Thymus (tissue), 11 donors: ENCODE measurements around the gene PRDM7. TPM values are rescaled to one million over a fixed set of nuclear protein-coding genes. Genes with fewer than 3 reads are reported as not detected.
A peak's percentile ranks its signal among the peaks of the same experiment; 100 is the strongest.
"Not testable (repeated sequence)": the region's sequence is repeated elsewhere in the genome, so short reads cannot be mapped to it uniquely, and the experiment has no call there.

Experiments
- DNase-seq, 9 donors: peaks; one replicate each; pipeline ENCODE4 v3.0.0-alpha.2; 2013; ENCODE audit warnings: low spot score in 9 of 9, low read depth in 6 of 9, missing footprints in 1 of 9
- H3K27ac ChIP-seq, 2 donors: one replicate each; pipeline ENCODE4 v1.5.1; 2013; ENCODE audit warnings: control low read depth in 1 of 2, low read depth in 1 of 2, low read length in 1 of 2, mild to moderate bottlenecking in 1 of 2, moderate library complexity in 1 of 2
- H3K27me3 ChIP-seq, 2 donors: one replicate each; pipeline ENCODE4 v1.5.1; 2013; ENCODE audit warnings: low read length in 1 of 2; ENCODE audit not compliant: control insufficient read depth in 2 of 2, insufficient read depth in 1 of 2
- H3K36me3 ChIP-seq, 2 donors: one replicate each; pipeline ENCODE4 v1.5.1; 2013; ENCODE audit warnings: low read length in 1 of 2, mild to moderate bottlenecking in 1 of 2, moderate library complexity in 1 of 2; ENCODE audit not compliant: control insufficient read depth in 2 of 2, insufficient read depth in 2 of 2
- H3K4me1 ChIP-seq, 2 donors: one replicate each; pipeline ENCODE4 v1.5.1; 2013; ENCODE audit warnings: low read length in 2 of 2; ENCODE audit not compliant: control insufficient read depth in 2 of 2, insufficient read depth in 2 of 2
- H3K4me3 ChIP-seq, 2 donors: one replicate each; pipeline ENCODE4 v1.5.1; 2013; ENCODE audit warnings: low read length in 2 of 2, control low read depth in 1 of 2, mild to moderate bottlenecking in 1 of 2
- H3K9me3 ChIP-seq, 2 donors: one replicate each; pipeline ENCODE4 v1.5.1; 2013; ENCODE audit warnings: low read length in 1 of 2, mild to moderate bottlenecking in 1 of 2; ENCODE audit not compliant: control insufficient read depth in 2 of 2, insufficient read depth in 1 of 2
- WGBS: extraction: QIAGEN DNeasy Blood & Tissue Kit; methylation state at CpG from one replicate; pipeline ENCODE4 v1.1.7; 2013; 5-methylcytosine and 5-hydroxymethylcytosine counted together
- polyA plus RNA-seq: library from polyadenylated mRNA; stranded (reverse); fragments of 200-250 nt; gene quantifications from one replicate; pipeline ENCODE4 v1.2.3, GENCODE V29; 2013
- total RNA-seq: library from RNA; stranded (reverse); fragments of 120-200 nt; gene quantifications from one replicate; pipeline ENCODE4 v1.2.4, GENCODE V29; 2013
- donor health status: healthy.

Gene PRDM7
- total and polyA plus RNA-seq, 2 donors, result 0.09 TPM; not detected in 1

- 35% methylated on average over 7 of the region's 7 CpGs for WGBS
- H3K36me3 ChIP-seq, result no peaks in the 10 kb centered on the region
- H3K4me3 ChIP-seq, result no peak overlapping the region
- no peak for DNase-seq
- peaks cover 12 to 16% of the 10 kb centered on the region in 2 donors for H3K4me1 ChIP-seq
- no peak overlapping the region for H3K27ac ChIP-seq
- H3K9me3 ChIP-seq, result peaks cover 0 to 6% of the 10 kb centered on the region in 2 donors
- peaks cover 0 to 23% of the 10 kb centered on the region in 2 donors for H3K27me3 ChIP-seq
Observed at GRCh38 chr16:90081606-90081970, 4.5 kb upstream of the PRDM7 start.

DNA sequence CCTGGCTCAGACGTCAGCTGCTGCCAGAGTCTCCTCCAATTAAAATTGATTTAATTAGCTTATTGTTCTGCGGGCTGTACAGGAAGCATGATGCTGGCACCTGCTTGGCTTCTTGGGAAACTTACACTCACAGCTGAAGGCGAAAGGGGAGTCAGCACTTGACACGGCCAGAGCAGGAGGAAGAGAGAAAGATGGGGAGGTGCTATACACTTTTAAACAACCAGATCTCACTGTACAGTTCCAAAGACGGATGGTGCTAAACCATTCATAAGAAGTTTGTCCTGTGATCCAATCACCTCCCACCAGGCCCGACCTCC, 1.4 kb upstream of the PRDM7 start:
- H3K4me3 ChIP-seq, result no peak overlapping the region
- peaks cover 3 to 30% of the 10 kb centered on the region in 2 donors for H3K27me3 ChIP-seq
- H3K4me1 ChIP-seq, result peaks cover 12 to 16% of the 10 kb centered on the region in 2 donors
- H3K9me3 ChIP-seq, result peaks cover 0 to 6% of the 10 kb centered on the region in 2 donors
- H3K27ac ChIP-seq, result no peak overlapping the region
- no peaks in the 10 kb centered on the region for H3K36me3 ChIP-seq
- WGBS, result 52% methylated on average over 6 of the region's 6 CpGs
- DNase-seq, result no peak

DNA sequence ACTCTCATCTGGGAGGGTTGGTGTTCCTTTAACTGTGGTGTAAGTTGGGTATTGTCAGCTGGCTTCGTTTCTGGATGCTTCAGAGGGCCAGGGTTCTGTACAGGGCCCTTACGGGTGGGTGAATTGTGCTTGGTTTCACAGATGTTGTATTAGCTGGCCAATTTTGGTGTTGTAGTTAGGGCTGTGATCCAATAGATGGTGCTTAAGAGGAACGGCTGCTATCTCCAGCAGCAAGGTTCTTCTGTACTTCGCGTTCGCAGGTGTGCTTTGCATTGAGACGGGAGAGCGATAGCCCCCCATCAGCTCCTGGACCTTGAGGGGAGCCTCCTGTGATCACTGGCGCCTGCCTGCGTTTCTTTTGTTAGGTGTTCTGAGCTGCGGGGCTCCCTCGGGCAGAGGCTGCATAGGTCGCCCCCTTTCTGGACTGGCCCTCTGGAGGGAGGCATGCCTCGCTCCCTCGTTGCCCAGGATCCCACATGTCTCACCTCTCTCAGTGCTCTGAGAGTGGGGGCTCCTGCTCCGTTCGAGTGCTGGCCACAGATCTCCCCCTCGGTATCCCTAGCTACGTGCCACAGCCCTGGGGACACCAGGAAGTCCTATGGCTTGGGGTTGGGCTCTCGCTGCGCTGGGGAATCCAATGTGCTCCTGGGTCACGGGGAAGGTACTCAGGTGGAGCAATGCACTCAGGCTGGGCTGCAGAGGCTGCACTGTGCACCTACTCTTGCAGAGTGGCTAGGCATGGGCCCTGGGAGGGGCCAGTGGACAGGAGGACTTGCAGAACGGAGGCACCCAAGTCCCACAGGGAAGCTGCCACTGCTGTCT, 837 bp upstream of the PRDM7 start:
- Histone ChIP-seq H3K4me1 (peaks cover 12 to 16% of the 10 kb centered on the region in 2 donors), H3K4me3 (peak overlapping the region; percentile 30 to 44), H3K9me3 (peaks cover 0 to 6% of the 10 kb centered on the region in 2 donors), H3K36me3 (no peaks in the 10 kb centered on the region), H3K27ac (peak overlapping the region; percentile 18 to 32), H3K27me3 (peaks cover 3 to 30% of the 10 kb centered on the region in 2 donors)
- WGBS, result 30% methylated on average over 23 of the region's 23 CpGs
- DNase-seq, result peak in 6 of 9 donors; percentile 6 to 46 (median 28)

DNA sequence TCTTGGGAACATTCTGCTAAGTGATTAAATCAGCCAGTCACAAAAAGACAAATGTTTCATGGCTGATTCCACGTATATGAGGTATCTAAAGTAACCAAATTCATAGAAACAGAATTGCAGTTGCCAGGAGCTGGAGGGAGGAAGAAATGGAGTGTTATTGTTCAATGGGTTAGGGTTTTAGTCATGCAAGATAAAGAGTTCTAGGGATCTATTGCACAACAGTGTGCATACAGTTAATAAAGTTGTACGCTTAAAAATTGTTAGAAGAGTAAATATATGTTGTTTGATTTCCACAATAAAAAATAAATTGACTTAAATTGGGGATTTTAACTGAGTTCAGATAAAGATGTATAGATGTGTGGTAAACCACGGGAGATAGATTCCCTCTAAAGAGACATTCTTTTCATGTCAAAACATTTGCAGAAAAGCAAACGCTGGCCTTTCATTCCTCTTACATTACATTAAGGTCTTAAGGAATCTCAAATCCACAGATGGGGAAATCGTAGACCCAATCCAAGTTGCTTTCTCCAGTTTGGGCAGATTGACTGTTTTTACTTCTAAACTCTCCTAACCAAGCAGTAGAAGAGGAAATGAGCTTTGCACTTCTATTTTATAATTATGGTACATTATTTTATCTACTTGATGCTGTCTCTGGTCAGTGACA, 4.6 kb downstream of the PRDM7 start:
- WGBS, result 85% methylated on average over 5 of the region's 5 CpGs
- Histone ChIP-seq H3K4me3 (no peak overlapping the region), H3K27ac (no peak overlapping the region), H3K27me3 (peaks cover 3 to 17% of the 10 kb centered on the region in 2 donors), H3K9me3 (no peaks in the 10 kb centered on the region), H3K4me1 (peaks cover 4 to 7% of the 10 kb centered on the region in 2 donors), H3K36me3 (no peaks in the 10 kb centered on the region)
- no peak for DNase-seq

GRCh38 chr16:90070440-90070839, 6.7 kb downstream of the PRDM7 start:
- DNase-seq, result no peak
- WGBS, result 6% methylated on average over 2 of the region's 2 CpGs
- H3K36me3 ChIP-seq, result no peaks in the 10 kb centered on the region
- H3K9me3 ChIP-seq, result no peaks in the 10 kb centered on the region
- no peak overlapping the region for H3K27ac ChIP-seq
- peaks cover 0 to 3% of the 10 kb centered on the region in 2 donors for H3K27me3 ChIP-seq
- no peaks in the 10 kb centered on the region for H3K4me1 ChIP-seq
- H3K4me3 ChIP-seq, result no peak overlapping the region

- 92% methylated on average over 3 of the region's 3 CpGs for whole genome bisulfite sequencing
- no peaks in the 10 kb centered on the region for H3K36me3 ChIP-seq
- no peaks in the 10 kb centered on the region for H3K4me1 ChIP-seq
- no peaks in the 10 kb centered on the region for H3K27me3 ChIP-seq
- no peak overlapping the region for H3K27ac ChIP-seq
- H3K4me3 ChIP-seq, result no peak overlapping the region
- no peaks in the 10 kb centered on the region for H3K9me3 ChIP-seq
- no peak for DNase-seq
Observed at GRCh38 chr16:90061437-90061836, 15.7 kb downstream of the PRDM7 start.

GRCh38 chr16:90057738-90058173, 19.4 kb downstream of the PRDM7 start:
- DNase-seq, result no peak
- H3K4me3 ChIP-seq, result no peak overlapping the region
- no peaks in the 10 kb centered on the region for H3K4me1 ChIP-seq
- 78% methylated on average over 8 of the region's 8 CpGs for WGBS
- no peaks in the 10 kb centered on the region for H3K27me3 ChIP-seq
- H3K36me3 ChIP-seq, result no peaks in the 10 kb centered on the region
- no peak overlapping the region for H3K27ac ChIP-seq
- H3K9me3 ChIP-seq, result peaks cover 2 to 13% of the 10 kb centered on the region in 2 donors

- WGBS, result 93% methylated on average over 15 of the region's 15 CpGs
- not testable (repeated sequence) for H3K4me1 ChIP-seq, H3K36me3 ChIP-seq, H3K27ac ChIP-seq, H3K27me3 ChIP-seq, H3K4me3 ChIP-seq, DNase-seq
- peaks cover 2 to 13% of the 10 kb centered on the region in 2 donors for H3K9me3 ChIP-seq
Observed at GRCh38 chr16:90056521-90056920, 20.6 kb downstream of the PRDM7 start.

GRCh38 chr16:90055371-90055770, 21.8 kb downstream of the PRDM7 start:
- Histone ChIP-seq H3K9me3 (peaks cover 2 to 13% of the 10 kb centered on the region in 2 donors), H3K4me3 (no peak overlapping the region), H3K36me3 (no peaks in the 10 kb centered on the region), H3K4me1 (no peaks in the 10 kb centered on the region), H3K27me3 (no peaks in the 10 kb centered on the region), H3K27ac (no peak overlapping the region)
- no peak for DNase-seq
- WGBS, result 88% methylated on average over 4 of the region's 4 CpGs
